SK-N-SH (cell line): ENCODE measurements around the gene RBM28.

Source experiments
- EP300 ChIP-seq, 2 experiments: IDR thresholded peaks; 2 replicates each; pipeline versions ENCODE4 v1.4.0 to v1.6.1; 2012; ENCODE audit warnings: borderline replicate concordance in 1 of 2, low read depth in 1 of 2, low read length in 1 of 2
- POLR2AphosphoS5 ChIP-seq: IDR thresholded peaks from 2 replicates; pipeline ENCODE4 v1.6.1; 2012; ENCODE audit warnings: low read depth, low read length
- RAD21 ChIP-seq: IDR thresholded peaks from 2 replicates; pipeline ENCODE4 v1.6.1; 2012; ENCODE audit warnings: mild to moderate bottlenecking, low read length
- TF ChIP-seq, protein P1 (sequence below): fragments of 200-600 bp; sonication (generic); IDR thresholded peaks from 2 replicates; pipeline ENCODE4 v1.6.1; 2017; ENCODE audit warnings: antibody characterized with exemption, mild to moderate bottlenecking, moderate library complexity
- TF ChIP-seq, protein P2 (sequence below): IDR thresholded peaks from 2 replicates; pipeline ENCODE4 v1.6.1; 2012; ENCODE audit warnings: mild to moderate bottlenecking, low read depth, low read length, moderate library complexity
- TF ChIP-seq, protein P3 (sequence below): IDR thresholded peaks from 2 replicates; pipeline ENCODE4 v1.4.0; 2012; ENCODE audit warnings: low read depth, borderline replicate concordance

DNA sequence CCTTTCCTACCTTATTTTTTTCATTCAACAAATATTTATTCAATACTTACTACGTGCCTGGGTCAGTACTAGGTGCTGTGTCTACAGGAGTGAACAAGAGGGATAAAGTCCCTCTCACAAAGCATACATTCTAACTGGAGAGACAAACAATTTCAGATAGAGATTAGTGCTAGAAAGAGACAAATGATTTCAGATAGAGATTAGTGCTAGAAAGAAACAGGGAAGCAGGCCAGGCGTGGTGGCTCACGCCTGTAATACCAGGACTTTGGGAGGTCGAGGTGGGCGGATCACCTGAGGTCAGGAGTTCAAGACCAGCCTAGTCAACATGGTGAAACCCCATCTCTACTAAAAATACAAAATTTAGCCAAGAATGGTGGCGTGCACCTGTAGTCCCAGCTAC, 34.6 kb downstream of the RBM28 start:
- TF ChIP-seq, protein P1, sequence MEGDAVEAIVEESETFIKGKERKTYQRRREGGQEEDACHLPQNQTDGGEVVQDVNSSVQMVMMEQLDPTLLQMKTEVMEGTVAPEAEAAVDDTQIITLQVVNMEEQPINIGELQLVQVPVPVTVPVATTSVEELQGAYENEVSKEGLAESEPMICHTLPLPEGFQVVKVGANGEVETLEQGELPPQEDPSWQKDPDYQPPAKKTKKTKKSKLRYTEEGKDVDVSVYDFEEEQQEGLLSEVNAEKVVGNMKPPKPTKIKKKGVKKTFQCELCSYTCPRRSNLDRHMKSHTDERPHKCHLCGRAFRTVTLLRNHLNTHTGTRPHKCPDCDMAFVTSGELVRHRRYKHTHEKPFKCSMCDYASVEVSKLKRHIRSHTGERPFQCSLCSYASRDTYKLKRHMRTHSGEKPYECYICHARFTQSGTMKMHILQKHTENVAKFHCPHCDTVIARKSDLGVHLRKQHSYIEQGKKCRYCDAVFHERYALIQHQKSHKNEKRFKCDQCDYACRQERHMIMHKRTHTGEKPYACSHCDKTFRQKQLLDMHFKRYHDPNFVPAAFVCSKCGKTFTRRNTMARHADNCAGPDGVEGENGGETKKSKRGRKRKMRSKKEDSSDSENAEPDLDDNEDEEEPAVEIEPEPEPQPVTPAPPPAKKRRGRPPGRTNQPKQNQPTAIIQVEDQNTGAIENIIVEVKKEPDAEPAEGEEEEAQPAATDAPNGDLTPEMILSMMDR = no peak
- TF ChIP-seq RAD21 = no peak
- TF ChIP-seq, protein P2, sequence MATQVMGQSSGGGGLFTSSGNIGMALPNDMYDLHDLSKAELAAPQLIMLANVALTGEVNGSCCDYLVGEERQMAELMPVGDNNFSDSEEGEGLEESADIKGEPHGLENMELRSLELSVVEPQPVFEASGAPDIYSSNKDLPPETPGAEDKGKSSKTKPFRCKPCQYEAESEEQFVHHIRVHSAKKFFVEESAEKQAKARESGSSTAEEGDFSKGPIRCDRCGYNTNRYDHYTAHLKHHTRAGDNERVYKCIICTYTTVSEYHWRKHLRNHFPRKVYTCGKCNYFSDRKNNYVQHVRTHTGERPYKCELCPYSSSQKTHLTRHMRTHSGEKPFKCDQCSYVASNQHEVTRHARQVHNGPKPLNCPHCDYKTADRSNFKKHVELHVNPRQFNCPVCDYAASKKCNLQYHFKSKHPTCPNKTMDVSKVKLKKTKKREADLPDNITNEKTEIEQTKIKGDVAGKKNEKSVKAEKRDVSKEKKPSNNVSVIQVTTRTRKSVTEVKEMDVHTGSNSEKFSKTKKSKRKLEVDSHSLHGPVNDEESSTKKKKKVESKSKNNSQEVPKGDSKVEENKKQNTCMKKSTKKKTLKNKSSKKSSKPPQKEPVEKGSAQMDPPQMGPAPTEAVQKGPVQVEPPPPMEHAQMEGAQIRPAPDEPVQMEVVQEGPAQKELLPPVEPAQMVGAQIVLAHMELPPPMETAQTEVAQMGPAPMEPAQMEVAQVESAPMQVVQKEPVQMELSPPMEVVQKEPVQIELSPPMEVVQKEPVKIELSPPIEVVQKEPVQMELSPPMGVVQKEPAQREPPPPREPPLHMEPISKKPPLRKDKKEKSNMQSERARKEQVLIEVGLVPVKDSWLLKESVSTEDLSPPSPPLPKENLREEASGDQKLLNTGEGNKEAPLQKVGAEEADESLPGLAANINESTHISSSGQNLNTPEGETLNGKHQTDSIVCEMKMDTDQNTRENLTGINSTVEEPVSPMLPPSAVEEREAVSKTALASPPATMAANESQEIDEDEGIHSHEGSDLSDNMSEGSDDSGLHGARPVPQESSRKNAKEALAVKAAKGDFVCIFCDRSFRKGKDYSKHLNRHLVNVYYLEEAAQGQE = no peak
- TF ChIP-seq, protein P3, sequence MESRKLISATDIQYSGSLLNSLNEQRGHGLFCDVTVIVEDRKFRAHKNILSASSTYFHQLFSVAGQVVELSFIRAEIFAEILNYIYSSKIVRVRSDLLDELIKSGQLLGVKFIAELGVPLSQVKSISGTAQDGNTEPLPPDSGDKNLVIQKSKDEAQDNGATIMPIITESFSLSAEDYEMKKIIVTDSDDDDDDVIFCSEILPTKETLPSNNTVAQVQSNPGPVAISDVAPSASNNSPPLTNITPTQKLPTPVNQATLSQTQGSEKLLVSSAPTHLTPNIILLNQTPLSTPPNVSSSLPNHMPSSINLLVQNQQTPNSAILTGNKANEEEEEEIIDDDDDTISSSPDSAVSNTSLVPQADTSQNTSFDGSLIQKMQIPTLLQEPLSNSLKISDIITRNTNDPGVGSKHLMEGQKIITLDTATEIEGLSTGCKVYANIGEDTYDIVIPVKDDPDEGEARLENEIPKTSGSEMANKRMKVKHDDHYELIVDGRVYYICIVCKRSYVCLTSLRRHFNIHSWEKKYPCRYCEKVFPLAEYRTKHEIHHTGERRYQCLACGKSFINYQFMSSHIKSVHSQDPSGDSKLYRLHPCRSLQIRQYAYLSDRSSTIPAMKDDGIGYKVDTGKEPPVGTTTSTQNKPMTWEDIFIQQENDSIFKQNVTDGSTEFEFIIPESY = no peak
- TF ChIP-seq POLR2AphosphoS5 = no peak
- no peak for TF ChIP-seq EP300 (IDR thresholded peaks at IDR 0.05; ENCODE audit: borderline replicate concordance in 1 of 2, low read depth in 1 of 2, low read length in 1 of 2)
